Measurements from ENCODE around the gene PLCH1. TPM values are rescaled to one million over a fixed set of nuclear protein-coding genes. Genes with fewer than 3 reads are reported as not detected.

The PLCH1 gene
- total RNA-seq, 4 donors from 2014 or later: under 0.01 TPM; not detected in 3

DNA sequence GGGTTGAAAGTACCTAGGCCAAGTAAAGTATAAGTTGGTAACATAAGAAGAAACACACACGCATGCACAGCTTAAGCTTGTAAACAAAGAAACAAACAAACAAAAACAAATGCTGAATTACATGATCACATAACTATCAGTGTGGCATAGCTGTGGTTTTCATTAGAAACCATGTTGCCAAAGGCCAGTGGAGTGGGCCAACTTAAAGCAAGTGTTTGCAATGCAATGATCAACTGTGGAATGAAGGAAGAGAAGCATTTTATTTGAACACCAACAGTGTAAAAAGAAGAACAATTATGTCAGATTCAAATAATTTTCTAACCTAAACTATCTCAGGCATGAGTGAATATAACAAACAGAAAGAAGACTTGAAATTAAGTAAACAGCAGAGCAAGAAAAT lies 252.0 kb downstream of the PLCH1 start:
- TF ChIP-seq, protein P1, sequence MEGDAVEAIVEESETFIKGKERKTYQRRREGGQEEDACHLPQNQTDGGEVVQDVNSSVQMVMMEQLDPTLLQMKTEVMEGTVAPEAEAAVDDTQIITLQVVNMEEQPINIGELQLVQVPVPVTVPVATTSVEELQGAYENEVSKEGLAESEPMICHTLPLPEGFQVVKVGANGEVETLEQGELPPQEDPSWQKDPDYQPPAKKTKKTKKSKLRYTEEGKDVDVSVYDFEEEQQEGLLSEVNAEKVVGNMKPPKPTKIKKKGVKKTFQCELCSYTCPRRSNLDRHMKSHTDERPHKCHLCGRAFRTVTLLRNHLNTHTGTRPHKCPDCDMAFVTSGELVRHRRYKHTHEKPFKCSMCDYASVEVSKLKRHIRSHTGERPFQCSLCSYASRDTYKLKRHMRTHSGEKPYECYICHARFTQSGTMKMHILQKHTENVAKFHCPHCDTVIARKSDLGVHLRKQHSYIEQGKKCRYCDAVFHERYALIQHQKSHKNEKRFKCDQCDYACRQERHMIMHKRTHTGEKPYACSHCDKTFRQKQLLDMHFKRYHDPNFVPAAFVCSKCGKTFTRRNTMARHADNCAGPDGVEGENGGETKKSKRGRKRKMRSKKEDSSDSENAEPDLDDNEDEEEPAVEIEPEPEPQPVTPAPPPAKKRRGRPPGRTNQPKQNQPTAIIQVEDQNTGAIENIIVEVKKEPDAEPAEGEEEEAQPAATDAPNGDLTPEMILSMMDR (IDR thresholded peaks at IDR 0.05; ENCODE audit: low read depth): no peak

DNA sequence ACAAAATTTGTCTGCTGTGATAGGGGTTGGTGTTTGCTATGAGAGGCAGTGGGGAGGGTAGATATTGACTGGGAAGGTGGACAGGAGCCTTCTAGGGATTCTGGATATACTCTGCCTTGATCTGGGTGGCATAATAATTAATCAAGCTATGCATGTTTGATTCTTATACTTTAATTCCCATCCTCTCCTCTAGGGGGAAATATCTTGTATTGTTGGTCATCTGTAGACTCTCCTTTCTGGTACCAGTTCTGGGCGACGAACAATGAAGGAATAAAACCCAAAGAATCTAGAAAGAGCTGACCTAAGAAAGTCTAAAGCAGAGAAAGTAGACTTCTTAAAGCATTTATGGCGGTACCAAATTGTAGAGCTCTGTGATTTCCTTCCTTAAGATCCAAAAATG lies 253.2 kb downstream of the PLCH1 start:
- TF ChIP-seq, protein P1 (IDR thresholded peaks at IDR 0.05; ENCODE audit: low read depth): no peak

DNA sequence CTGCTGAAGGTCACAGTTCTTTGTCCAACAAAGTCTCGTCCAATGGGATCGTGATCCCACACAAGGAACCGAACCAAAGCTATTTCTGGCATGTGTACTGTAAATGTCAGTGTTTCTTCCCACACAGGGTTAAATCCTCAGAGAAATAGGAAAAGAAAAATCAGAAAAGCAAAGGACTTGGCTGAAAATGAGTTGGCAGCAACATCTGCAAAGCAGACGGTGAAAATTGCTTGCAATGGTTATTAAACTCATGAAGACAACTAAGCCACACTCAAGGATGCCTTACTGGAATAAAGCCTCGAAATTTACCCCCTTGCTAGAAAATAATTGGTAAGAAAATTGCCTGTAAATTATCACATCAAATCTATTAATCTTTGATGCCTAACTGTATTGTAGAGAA lies 256.2 kb downstream of the PLCH1 start:
- TF ChIP-seq, protein P1 (IDR thresholded peaks at IDR 0.05; ENCODE audit: low read depth): no peak

DNA sequence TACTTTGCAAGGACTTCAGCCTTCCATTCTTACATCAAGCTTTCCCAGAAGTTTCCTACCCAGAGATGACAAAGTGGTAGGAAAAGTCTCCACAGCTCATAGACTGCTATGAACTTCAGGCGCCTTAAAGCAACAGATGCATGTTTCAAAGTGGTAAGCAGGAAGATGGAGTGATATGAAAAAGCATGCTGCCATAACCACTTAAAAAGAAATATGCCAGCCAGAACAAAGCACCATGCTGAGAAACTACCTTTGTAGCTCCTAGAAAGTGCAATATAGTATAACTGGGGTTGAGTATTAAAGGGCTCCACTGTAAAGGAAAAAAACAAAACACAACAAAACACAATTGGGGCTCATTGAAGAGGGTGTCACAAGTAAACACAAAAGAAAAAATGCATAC lies 259.0 kb downstream of the PLCH1 start:
- TF ChIP-seq, protein P1 (IDR thresholded peaks at IDR 0.05; ENCODE audit: low read depth): no peak

DNA sequence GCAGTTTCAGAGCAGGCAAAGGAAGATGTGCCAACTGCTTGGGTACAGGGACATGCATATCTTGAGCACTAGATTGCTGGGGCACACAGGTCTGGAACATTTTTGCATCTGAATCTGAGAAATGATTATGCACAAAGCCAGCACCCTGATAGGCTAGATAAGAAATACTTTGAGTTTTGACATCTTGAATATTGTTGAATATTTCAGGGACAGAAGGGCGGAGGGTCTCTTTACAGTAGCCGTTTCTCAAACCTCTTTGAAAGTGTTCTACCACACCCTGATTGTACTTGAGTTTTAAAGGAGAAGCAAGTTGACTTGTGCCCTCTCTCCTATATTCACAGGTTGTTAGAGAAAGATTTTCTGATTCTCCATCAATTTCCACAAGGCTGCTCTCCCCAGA lies 263.3 kb downstream of the PLCH1 start:
- TF ChIP-seq, protein P1 (IDR thresholded peaks at IDR 0.05; ENCODE audit: low read depth): no peak

DNA sequence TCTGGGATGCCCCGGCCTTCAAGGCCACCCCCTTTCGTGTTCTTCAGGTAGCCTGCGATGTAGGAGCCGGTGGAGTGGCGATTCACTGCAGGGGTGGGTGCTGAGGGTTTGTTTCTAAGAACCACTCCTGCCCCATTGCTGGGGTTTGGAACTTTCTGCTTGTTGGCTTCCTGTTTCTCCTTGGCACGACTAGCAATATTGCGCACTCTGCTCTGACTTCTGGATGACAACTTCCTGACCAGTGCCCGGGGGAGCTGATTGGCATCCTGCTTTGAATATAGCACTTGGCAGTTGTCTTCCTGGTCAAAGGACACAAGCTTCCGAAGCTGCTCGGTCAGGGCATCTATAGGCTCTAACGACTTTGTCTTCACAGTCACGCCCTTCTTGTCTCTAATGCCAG lies 263.8 kb downstream of the PLCH1 start:
- TF ChIP-seq, protein P1 (IDR thresholded peaks at IDR 0.05; ENCODE audit: low read depth): no peak

DNA sequence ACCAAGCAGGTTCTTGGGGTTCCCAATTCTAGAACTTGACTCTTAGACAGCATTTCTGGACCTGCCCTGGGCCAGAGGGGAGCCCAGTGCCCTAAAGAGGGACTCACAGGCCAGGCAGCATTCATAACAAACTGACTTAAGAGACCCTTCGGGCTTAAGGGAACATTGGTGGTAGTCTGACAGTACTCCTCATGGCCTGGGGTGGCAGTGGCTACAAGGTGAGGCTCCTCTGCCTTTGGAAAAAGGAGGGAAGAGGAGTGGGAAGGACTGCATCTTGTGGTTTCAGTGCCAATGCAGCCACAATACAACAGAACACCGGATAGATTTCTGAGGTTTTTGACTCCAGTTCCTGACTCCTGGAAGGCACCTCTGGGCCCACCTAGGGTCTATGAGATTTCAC lies 279.2 kb downstream of the PLCH1 start:
- TF ChIP-seq, protein P1 (IDR thresholded peaks at IDR 0.05; ENCODE audit: low read depth): no peak
